Fibroblast of the conjunctiva (primary cell): ENCODE data around the gene PDE6D.
A peak's percentile ranks its signal among the peaks of the same experiment; 100 is the strongest.
"Not testable (repeated sequence)": the region's sequence is repeated elsewhere in the genome, so short reads cannot be mapped to it uniquely, and the experiment has no call there.

Experiments used
- DNase-seq: peaks from one replicate; pipeline ENCODE4 v3.0.0-alpha.2; 2010; ENCODE audit warnings: low read depth

PDE6D gene

DNA sequence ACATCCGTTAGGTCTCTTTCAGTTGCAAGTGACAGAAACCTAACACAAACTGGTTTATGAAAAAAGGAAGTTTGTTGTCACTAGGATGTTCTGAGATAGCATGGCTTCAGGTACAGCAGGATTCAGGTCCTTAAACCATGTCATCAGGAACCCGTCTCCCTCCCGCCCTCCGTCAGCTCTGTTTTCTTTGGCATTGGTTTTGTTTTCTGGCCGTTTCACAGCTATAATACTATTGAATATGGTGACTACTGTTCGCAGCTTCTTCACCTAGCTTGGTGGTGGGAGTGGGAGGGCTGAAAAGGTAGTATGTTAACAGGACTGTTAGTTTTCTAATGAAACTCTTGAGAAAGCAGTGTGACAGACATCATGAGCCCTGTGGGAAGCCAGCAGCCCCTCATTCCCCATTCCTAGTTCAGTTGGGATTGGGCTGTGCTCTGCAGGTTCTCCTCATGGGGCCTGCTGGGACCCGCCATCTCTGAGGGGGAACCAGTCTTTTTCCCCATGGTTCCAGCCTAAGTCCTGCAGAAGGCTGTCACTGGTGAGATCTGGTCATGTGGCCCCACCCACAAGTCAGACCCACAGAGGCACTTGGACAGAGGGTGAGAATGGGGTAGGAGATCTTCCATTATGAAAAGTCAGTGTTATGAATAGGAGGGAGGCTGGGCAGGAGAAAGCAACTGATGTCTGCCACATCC, 60.6 kb downstream of the PDE6D start:
- DNase-seq: no peak

DNA sequence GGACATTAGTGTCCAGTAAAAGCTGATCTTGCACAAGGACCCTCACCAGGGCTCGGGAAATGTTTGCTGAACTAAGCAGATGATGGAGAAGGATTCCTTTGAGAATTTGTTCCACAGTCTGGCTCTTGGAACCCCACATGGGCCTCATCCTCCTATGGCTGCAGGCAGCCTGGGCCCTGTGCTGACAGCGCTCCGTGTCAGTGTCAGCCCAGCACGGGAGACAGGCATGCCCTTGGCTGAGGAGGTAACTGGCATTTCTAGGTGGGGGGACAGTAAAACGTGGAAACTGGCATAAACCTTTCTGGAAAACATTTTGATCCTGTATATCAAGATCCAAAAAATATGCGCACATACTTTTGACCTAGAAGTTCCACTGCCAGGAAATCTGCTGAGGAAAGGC, 62.3 kb downstream of the PDE6D start:
- DNase-seq: no peak

DNA sequence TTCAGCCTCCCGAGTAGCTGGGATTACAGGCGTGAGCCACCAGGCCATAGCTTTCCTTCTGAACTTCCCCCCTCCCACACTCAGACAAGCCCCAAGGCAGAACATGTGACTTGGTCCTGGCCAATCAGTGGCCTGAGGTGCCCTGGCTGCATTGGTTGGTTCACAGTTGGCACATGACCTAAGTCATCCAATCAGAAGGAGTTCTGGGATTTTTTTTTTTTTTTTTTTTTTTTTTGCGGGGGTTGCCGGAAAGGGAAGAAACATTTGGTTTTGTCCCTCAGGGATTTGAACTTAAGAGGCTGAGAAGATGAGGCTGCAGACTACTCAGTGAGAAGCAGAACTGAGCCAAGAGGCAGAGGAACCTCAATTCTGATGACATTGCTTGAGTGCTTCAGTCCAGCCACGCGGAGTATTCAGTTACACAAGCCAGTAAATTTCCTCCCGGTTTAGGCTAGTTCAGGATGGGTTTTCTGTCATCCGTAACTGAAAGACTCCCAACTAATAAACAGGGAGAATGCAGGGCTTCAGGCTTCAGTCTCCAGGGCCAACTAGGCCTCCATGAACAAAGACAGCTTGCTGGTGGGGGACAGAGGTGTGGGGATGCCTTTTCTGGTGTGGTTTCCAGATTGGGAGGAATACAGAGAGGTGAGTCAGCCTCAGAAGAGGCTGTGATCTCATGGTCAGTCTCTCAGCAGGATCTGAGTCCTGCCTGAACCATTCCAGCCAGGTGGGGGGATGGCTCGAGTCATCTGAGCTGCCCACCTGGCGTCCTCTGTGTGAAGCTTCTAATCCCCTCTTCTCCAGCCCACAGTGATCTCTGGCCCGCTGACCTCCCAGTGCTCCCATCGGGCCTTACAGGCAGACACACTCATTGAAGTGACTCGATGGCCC, 63.6 kb downstream of the PDE6D start:
- DNase-seq: no peak

GRCh38 chr2:231716666-231717280, 64.3 kb downstream of the PDE6D start:
- DNase-seq: no peak

DNA sequence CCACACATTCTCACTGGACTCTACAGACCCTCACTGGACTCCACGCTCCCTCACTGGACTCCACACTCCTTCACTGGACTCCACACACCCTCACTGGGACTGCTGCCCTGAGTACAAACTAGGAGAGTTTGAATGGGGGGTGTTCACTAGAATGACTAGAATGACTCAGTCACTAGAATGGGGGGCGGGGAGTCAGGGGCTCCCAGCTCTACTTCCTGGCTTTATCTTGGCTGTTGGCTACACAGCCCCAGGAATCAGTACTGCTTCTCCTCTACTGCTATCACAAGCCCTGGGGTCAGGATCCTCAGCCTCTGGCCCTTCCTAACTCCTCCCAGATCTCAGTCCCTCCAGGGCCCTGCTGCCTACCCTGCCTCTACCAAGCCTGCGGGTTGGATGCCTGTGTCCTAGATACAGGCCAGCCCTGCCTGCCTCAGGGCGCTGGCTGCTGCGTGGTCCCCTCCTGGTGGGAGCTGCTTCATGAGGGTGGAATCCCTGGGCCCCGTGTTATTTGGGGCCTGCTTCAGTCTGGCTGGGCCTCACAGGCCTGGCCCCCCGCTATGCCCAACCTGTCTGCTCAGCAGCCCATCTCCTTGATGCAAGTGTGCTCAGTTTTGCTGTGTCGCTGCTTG, 65.0 kb downstream of the PDE6D start:
- no peak for DNase-seq

DNA sequence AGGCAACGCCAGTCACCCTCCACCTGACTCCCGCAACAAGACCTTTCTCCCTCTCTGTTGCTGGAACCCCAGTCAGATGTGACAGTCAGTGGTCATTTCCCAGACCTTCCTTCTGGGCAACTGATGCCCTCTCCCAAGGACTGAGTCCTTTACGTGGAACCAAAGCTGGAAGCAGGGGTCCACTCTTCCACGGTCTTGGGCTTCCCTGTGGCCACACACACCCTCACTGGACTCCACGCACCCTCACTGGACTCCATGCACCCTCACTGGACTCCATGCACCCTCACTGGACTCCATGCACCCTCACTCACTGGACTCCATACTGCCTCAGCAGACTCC, 65.6 kb downstream of the PDE6D start:
- DNase-seq: no peak

GRCh38 chr2:231714639-231715498, 66.2 kb downstream of the PDE6D start:
- DNase-seq: no peak

- DNase-seq: peak; percentile 88
Observed at GRCh38 chr2:231713730-231714638, 67.1 kb downstream of the PDE6D start.

DNA sequence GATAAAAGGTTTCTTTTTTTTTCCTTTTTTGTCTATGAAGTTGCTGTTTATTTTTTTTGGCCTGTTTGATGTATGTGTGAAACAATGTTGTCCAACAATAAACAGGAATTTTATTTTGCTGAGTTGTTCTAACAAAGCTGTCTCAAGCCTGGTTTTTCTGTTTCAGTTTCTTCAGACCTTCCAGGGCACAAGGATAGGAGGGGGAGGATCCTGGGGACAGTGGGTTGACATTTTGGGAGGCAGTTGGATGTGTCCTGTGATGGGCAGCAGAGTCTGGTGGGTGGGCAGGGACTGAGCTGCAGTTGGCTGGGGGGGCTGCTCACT, 67.7 kb downstream of the PDE6D start:
- not testable (repeated sequence) for DNase-seq

- not testable (repeated sequence) for DNase-seq
Observed at GRCh38 chr2:231712451-231713021, 68.5 kb downstream of the PDE6D start.

DNA sequence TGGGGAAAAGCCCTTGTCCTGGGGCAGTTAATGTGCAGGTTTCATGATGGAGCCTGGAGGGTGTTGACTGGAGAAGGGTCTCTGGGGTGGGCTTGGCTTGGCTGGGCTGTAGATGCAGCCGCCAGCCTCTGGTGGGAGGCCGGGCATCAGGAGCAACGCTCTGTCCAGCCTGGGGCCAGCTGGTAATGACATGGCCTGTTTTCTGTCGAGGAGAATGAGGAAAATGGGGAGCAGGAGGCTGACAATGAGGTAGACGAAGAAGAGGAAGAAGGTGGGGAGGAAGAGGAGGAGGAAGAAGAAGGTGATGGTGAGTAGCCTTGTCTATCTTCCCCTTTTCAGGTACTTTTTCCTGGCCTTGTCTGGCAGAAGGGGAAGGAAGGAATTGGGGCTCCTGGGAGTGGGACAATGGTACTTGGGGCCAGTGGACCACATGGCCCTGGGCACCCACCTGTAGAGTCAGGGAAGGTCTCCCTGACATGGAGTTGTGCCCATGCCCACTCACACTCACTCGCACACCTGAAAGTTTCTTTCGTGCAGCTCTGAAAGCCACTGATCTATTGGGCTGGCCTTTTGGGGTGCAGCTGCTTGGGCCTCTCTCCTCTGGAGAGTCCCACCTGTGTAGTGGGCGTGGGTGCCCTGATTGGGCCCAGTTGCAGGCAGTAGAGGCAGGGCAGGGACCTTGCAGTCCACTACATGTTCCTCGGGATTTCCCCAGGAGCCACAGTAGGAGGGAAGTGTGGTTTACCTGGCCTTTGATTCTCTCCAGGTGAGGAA, 69.2 kb downstream of the PDE6D start:
- no peak for DNase-seq

- DNase-seq: no peak
Observed at GRCh38 chr2:231710799-231711676, 70.0 kb downstream of the PDE6D start.

GRCh38 chr2:231709981-231710798, 70.9 kb downstream of the PDE6D start:
- no peak for DNase-seq

DNA sequence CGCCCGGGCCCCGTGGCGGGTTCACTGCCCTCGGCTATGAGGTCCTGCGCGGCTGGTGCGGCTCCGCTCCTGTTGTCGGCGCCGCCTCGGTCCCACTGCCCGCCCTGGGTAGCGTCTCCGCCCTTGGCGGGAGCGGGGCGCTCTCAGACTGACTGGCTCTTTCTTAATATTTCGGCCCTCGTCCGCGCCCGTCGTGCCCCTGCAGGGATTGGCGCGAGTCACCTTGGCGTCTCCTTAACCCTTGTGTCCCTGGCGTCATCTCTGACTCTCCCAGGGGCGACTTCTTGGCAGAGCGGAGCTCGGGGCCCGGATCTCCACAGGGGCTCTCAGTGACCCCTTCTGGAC, 71.5 kb downstream of the PDE6D start:
- DNase-seq: no peak

- DNase-seq: no peak
Observed at GRCh38 chr2:231708773-231709635, 72.1 kb downstream of the PDE6D start.

DNA sequence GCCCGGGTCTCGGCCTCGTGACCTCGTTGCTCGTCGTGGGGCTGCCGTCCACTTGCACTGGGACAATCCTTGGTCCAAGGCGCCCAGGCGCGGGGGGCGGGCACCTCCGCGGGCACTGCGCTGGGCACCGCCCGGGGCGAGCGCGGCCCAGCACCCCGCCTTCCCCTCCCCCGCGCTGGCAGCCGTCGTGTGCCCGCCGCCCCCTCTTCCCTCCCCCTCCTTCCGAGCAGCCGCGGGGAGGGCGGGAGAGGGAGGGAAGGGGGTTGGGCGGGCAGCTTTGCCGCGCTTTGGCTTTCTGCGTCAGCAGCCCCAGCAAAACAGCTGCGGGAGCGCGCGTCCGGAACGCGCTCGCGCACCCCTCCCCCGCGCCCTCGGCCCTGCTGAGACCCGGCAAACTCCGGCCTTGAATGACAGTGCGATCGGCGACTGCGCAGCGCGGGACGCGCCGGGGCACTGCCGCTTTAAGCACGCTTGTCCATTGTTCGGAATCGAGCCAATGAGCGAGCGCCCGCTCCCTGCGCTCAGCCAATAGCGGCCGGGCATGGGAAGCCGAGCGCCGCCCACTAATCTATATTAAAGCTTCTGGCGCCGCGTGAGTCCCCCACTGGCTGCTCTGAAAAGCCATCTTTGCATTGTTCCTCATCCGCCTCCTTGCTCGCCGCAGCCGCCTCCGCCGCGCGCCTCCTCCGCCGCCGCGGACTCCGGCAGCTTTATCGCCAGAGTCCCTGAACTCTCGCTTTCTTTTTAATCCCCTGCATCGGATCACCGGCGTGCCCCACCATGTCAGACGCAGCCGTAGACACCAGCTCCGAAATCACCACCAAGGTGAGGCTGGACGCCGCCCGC, 72.9 kb downstream of the PDE6D start, which contains the start of gene PTMA:
PTMA (plus strand) TSS at position 599 of the 846 bp plus-strand sequence; CDS start at position 781, 182 bp downstream.
- DNase-seq: peak; percentile 100
